ENCODE data around the gene TARM1. TPM values are rescaled to one million over a fixed set of nuclear protein-coding genes. Genes with fewer than 3 reads are reported as not detected.
A peak's percentile ranks its signal among the peaks of the same experiment; 100 is the strongest.

TARM1 gene
- total RNA-seq, 1 donor from 2014 or later: not detected

DNA sequence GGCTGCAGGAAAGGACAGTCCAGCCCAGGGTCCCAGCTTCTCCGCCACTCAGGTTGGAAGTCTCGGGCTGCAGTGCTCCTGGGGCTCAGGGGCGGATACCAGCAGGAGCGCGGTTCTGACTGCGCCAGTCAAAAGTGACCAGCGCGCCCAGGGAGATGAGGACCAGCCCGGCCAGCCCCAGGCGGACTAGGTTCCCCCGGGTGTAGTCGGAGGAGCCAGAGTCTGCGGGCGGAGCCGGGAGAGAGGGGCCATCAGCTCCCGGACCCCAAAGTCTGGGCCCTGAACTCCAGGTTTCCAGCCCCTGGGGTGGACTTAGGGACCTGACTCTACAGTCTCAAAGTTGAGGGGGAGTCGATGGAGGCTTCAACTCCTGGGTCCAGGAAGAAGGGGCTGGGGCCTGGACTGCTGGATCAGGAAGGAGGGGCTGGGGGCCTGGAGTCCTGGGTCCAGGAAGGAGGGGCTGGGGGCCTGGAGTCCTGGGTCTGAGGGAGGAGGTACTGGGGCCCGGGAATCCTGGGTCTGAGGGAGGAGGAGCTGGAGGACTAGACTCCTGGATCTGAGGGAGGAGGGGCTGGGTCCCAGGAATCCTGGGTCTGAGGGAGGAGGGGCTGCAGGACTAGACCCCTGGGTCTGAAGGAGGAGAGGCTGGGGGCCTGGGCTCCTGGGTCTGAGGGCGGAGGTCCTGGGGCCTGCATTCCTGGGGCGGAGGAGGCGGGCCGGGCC is 14.1 kb upstream of the TARM1 start:
- Mint-ChIP-seq H3K27me3 (ENCODE audit: insufficient read depth) (peaks cover 2% of the 10 kb centered on the region), H3K27ac (no peak overlapping the region), H3K9me3 (no peaks in the 10 kb centered on the region), H3K36me3 (ENCODE audit: low read depth) (peaks cover 2% of the 10 kb centered on the region), H3K4me3 (no peak overlapping the region), H3K4me1 (ENCODE audit: low read depth) (peaks cover 7% of the 10 kb centered on the region)
- no peak for DNase-seq (ENCODE audit: low spot score)
- intact Hi-C loops (cut with micrococcal nuclease): no loop called here

DNA sequence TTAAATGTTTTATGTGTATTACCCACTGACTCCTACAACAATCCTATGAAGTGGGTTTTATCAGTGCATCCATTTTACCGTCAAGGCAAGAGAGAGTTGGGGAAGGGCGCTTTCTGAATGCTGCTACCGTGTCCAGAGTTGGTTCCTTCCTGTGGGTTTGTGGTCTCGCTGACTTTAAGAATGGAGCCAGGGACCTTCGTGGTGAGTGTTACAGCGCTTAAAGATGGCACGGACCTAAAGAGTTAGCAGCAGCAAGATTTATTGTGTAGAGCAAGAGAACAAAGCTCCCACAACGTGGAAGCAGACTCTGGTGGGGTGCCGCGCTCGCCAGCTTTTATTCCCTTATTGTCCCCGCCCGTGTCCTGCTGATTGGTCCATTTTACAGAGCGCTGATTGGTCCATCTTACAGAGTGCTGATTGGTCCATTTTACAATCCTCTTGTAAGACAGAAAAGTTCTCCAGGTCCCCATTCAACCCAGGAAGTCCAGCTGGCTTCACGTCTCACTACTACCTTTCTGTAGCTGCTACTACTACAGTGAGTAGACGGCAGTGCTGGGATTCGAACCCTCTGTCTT is 13.3 kb upstream of the TARM1 start:
- peaks cover 2% of the 10 kb centered on the region for H3K27me3 Mint-ChIP-seq (ENCODE audit: insufficient read depth)
- intact Hi-C loops (cut with micrococcal nuclease): no loop called here
- H3K9me3 Mint-ChIP-seq: no peaks in the 10 kb centered on the region
- no peak overlapping the region for H3K27ac Mint-ChIP-seq
- H3K4me1 Mint-ChIP-seq (ENCODE audit: low read depth): peaks cover 7% of the 10 kb centered on the region
- H3K4me3 Mint-ChIP-seq: no peak overlapping the region
- H3K36me3 Mint-ChIP-seq (ENCODE audit: low read depth): peaks cover 2% of the 10 kb centered on the region
- DNase-seq (ENCODE audit: low spot score): no peak

DNA sequence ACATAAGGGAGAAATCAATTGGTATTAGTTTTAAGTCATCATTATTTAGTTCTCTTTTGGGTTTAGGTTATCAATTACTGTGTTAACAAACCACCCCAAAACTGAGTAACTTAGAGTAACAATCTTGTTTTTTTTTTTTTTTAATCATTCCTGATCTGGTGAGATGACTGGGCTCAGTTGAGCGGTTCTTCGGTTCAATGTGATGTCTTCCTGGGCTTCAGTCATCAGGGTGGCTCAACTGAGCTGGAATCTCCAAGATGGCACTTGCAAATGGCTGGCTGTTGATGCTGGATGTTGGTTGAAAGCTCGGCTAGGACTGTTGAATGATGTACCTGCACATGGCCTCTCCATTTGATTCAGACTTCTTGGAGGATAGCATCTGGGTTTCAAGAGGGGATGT is 3.2 kb upstream of the TARM1 start:
- no peak overlapping the region for H3K4me3 Mint-ChIP-seq
- intact Hi-C loops (cut with micrococcal nuclease): no loop called here
- H3K9me3 Mint-ChIP-seq: peaks cover 9% of the 10 kb centered on the region
- H3K4me1 Mint-ChIP-seq (ENCODE audit: low read depth): no peaks in the 10 kb centered on the region
- no peak for DNase-seq (ENCODE audit: low spot score)
- H3K27me3 Mint-ChIP-seq (ENCODE audit: insufficient read depth): peaks cover 2% of the 10 kb centered on the region
- peak overlapping the region; percentile 18 for H3K27ac Mint-ChIP-seq
- H3K36me3 Mint-ChIP-seq (ENCODE audit: low read depth): no peaks in the 10 kb centered on the region

DNA sequence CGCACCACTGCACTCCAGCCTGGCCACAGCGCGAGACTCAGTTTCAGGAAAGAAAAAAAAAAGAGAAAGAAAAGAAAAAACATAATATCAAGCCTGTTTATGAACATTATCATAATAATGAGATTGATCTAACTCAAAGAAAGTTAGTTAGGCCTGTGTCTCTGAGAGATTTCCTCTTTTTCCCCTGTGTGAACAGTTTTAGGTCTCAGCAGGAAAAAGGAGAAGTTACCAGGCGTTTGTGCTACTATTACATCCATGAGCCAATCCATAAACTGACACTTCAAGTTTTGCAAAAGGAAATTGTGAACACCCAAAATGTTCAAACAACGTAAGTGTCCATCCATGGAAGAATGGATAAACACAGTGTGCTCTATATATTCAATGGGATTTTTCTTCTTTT is 3.8 kb downstream of the TARM1 start:
- H3K4me1 Mint-ChIP-seq (ENCODE audit: low read depth): no peaks in the 10 kb centered on the region
- H3K9me3 Mint-ChIP-seq: peaks cover 4% of the 10 kb centered on the region
- DNase-seq (ENCODE audit: low spot score): no peak
- no peaks in the 10 kb centered on the region for H3K36me3 Mint-ChIP-seq (ENCODE audit: low read depth)
- H3K27ac Mint-ChIP-seq: no peak overlapping the region
- H3K27me3 Mint-ChIP-seq (ENCODE audit: insufficient read depth): no peaks in the 10 kb centered on the region
- intact Hi-C loops (cut with micrococcal nuclease): no loop called here
- H3K4me3 Mint-ChIP-seq: no peak overlapping the region

DNA sequence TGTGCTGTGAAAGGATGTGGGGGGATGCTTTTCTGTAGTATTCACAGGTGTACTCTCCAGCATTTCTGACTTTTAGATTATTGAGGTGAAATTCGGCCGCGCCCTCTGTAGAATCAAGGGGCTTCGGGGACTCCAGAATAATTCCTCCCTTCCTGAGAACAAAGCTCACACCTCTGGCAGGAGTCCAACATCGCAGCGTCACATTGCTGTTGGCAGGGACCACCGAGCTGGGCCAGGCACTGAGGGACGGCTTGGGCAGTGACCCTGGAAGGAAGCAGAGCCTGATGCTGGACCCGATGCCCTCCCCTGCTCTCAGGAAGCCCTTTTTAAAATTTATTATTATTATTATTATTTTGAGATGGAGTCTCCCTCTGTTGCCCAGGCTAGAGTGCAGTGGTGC is 6.3 kb downstream of the TARM1 start:
- no peak overlapping the region for H3K27ac Mint-ChIP-seq
- no peaks in the 10 kb centered on the region for H3K4me1 Mint-ChIP-seq (ENCODE audit: low read depth)
- intact Hi-C loops (cut with micrococcal nuclease): no loop called here
- no peaks in the 10 kb centered on the region for H3K9me3 Mint-ChIP-seq
- no peaks in the 10 kb centered on the region for H3K27me3 Mint-ChIP-seq (ENCODE audit: insufficient read depth)
- no peaks in the 10 kb centered on the region for H3K36me3 Mint-ChIP-seq (ENCODE audit: low read depth)
- no peak for DNase-seq (ENCODE audit: low spot score)
- no peak overlapping the region for H3K4me3 Mint-ChIP-seq

DNA sequence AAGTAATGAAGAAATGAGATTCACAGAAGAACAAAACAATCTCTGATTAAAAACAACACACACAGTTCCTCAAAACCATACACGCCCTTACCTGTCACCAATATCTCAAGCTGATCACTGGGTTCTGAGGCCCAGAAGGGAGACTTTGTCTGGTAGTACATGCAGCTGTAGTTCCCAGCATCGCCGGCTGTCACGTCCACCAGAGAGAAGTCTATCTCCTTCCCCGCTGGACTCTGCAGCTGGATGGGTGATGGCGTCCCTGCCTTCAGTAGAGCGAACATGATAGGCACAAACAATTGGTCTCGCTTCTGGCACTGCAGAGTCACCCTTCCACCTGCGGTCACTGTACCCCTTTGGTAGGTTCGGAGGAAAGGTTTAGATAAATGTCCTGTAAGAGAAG is 7.3 kb downstream of the TARM1 start:
- intact Hi-C loops (cut with micrococcal nuclease): no loop called here
- Mint-ChIP-seq H3K27me3 (ENCODE audit: insufficient read depth) (no peaks in the 10 kb centered on the region), H3K4me1 (ENCODE audit: low read depth) (no peaks in the 10 kb centered on the region), H3K27ac (no peak overlapping the region), H3K9me3 (no peaks in the 10 kb centered on the region), H3K4me3 (no peak overlapping the region), H3K36me3 (ENCODE audit: low read depth) (no peaks in the 10 kb centered on the region)
- no peak for DNase-seq (ENCODE audit: low spot score)

DNA sequence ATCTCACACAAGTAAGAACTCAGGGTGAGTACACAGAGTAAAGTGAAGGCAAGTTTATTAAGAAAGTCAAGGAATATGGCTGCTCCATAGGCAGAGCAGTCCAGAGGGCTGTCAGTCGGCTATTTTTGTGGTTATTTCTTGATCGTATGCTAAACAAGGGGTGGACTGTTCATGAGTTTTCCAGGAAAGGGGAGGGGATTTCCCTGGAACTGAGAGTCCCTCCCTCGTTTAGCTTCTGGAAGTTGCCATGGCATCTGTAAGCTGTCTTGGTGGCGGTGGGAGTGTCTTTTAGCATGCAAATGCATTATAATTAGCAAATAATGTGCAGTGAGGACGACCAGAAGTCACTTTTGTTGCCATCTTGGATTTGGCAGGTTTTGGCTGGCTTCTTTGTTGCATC is 11.7 kb downstream of the TARM1 start:
- Mint-ChIP-seq H3K4me3 (no peak overlapping the region), H3K27ac (no peak overlapping the region), H3K36me3 (ENCODE audit: low read depth) (no peaks in the 10 kb centered on the region), H3K9me3 (no peaks in the 10 kb centered on the region), H3K4me1 (ENCODE audit: low read depth) (no peaks in the 10 kb centered on the region), H3K27me3 (ENCODE audit: insufficient read depth) (no peaks in the 10 kb centered on the region)
- no peak for DNase-seq (ENCODE audit: low spot score)
- intact Hi-C loops (cut with micrococcal nuclease): no loop called here

DNA sequence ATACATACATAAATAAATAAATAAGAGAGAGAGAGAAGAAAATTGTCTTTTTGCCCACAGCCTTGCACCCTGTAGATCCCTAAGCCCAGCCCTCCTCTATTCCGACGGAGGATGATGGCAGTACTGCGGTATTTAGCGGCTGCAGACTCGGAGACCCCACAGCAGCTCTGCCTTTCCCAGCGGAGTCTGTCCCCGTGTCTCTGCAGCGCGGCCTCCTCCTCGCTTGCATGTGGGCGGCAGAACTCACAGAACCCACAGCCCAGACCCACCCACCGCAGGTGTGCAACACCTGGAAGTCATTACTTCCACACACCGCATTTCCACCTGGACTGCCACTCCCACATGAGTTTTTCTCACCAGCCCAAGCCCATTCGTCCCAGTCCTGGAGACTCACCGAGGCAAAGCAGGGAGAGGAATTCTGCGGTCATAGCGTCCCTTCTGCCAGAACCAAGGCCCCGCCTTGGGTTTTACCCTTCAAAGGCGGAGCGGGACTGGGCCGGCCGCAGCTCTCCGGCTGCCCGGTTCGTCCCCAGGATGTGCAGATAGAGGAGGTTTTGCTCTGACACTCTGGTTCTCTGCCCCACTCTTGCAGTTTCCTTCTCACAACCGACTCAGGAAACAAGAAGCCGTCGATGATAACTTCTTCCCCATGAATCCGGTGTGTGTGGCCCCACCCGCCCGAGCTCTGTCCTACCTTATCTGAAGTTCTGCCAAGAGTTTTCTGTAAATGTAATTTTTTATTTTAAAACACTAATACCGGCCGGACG is 17.6 kb downstream of the TARM1 start, which contains the start of gene VSTM1:
VSTM1 (minus strand) TSS at position 548 of the 767 bp plus-strand sequence; CDS start at position 428, 120 bp downstream.
- Mint-ChIP-seq H3K4me1 (ENCODE audit: low read depth) (no peaks in the 10 kb centered on the region), H3K36me3 (ENCODE audit: low read depth) (no peaks in the 10 kb centered on the region), H3K4me3 (no peak within 1 kb of the TSS), H3K9me3 (no peaks in the 10 kb centered on the region), H3K27me3 (ENCODE audit: insufficient read depth) (peaks cover 5% of the 10 kb centered on the region), H3K27ac (no peak within 1 kb of the TSS)
- no peak for DNase-seq (ENCODE audit: low spot score)
- intact Hi-C loops (cut with micrococcal nuclease): no loop called here

DNA sequence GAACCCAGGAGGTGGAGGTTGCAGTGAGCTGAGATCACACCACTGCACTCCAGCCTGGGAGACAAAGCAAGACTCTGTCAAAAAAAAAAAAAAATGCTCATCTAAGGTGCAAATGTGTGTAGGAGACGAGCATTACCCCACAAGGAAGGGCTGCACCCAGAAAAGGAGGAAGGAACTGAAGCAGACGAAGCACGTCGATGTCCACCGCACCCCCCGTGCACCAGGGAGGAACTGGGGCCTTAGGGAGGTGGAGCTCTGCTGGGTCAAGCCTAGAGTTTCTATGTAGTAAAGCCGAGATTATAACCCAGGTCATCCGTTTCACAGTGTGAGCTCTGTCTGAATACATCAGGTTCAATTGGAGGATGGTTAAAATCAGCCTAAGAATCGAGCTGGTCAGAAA is 18.5 kb downstream of the TARM1 start:
- DNase-seq (ENCODE audit: low spot score): no peak
- Mint-ChIP-seq H3K9me3 (no peaks in the 10 kb centered on the region), H3K27me3 (ENCODE audit: insufficient read depth) (peaks cover 5% of the 10 kb centered on the region), H3K27ac (no peak overlapping the region), H3K4me1 (ENCODE audit: low read depth) (no peaks in the 10 kb centered on the region), H3K36me3 (ENCODE audit: low read depth) (no peaks in the 10 kb centered on the region), H3K4me3 (no peak overlapping the region)
- intact Hi-C loops (cut with micrococcal nuclease): no loop called here

DNA sequence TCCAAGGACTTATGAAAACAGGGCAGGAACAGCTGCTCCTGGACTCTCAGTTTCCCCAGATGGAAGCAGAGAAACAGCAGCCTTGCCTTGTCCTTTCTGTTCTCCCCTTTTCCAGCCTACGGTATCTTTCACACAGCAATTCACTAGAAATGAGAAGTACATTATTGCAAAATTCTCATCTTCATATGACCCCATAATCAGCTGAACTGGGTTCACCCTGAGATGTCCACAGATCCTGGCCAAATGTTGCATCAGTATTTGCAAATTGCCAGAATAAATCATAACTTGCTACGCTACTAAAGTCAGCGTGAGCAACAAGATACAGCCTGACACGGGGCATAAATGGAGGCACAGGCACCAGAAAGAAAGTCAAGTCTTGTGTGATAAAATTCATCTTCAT is 33.5 kb downstream of the TARM1 start:
- Mint-ChIP-seq H3K27ac (no peak overlapping the region), H3K9me3 (no peaks in the 10 kb centered on the region), H3K27me3 (ENCODE audit: insufficient read depth) (peaks cover 3% of the 10 kb centered on the region), H3K4me3 (no peak overlapping the region), H3K4me1 (ENCODE audit: low read depth) (no peaks in the 10 kb centered on the region), H3K36me3 (ENCODE audit: low read depth) (no peaks in the 10 kb centered on the region)
- DNase-seq (ENCODE audit: low spot score): no peak
- intact Hi-C loops (cut with micrococcal nuclease): no loop called here

DNA sequence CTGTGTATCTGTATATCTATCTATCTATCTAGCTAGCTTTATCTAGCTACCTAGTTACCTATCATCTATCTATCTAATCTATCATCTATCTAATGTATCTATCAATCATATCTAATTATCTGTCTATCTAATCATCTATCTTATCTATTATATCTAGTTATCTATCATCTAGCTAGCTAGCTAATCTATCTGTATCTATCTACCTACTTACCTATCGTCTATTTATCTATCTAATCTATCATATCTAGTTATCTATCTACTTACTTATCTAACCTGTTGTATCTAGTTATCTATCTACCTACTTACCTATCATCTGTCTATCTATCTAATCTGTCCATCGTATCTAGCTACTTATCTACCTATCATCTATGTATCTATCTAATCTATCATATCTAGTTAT is 35.4 kb downstream of the TARM1 start:
- peaks cover 3% of the 10 kb centered on the region for H3K27me3 Mint-ChIP-seq (ENCODE audit: insufficient read depth)
- no peak overlapping the region for H3K27ac Mint-ChIP-seq
- H3K9me3 Mint-ChIP-seq: no peaks in the 10 kb centered on the region
- no peaks in the 10 kb centered on the region for H3K36me3 Mint-ChIP-seq (ENCODE audit: low read depth)
- intact Hi-C loops (cut with micrococcal nuclease): no loop called here
- H3K4me1 Mint-ChIP-seq (ENCODE audit: low read depth): no peaks in the 10 kb centered on the region
- no peak overlapping the region for H3K4me3 Mint-ChIP-seq
- no peak for DNase-seq (ENCODE audit: low spot score)

DNA sequence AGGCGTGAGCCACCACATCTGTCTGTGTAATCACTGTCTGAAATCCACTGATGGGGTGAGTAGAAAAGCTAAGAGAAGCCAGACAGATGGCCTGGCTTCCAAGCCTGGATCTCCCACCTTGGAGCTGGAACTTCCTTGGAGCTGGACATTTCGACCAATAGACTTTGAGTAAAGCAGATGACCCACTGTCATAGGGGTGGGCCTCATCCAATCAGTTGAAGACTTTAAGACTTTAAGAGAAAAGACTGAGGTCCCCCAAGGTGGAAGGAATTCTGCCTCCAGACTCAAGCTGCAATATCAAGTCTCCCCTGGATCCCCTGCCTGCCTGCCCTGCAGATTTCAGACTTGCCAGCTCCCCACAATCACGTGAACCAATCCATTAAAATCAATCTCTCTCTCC is 38.2 kb downstream of the TARM1 start:
- intact Hi-C loops (cut with micrococcal nuclease): no loop called here
- Mint-ChIP-seq H3K27ac (no peak overlapping the region), H3K27me3 (ENCODE audit: insufficient read depth) (peaks cover 3% of the 10 kb centered on the region), H3K9me3 (no peaks in the 10 kb centered on the region), H3K4me3 (no peak overlapping the region), H3K36me3 (ENCODE audit: low read depth) (no peaks in the 10 kb centered on the region), H3K4me1 (ENCODE audit: low read depth) (no peaks in the 10 kb centered on the region)
- DNase-seq (ENCODE audit: low spot score): no peak

DNA sequence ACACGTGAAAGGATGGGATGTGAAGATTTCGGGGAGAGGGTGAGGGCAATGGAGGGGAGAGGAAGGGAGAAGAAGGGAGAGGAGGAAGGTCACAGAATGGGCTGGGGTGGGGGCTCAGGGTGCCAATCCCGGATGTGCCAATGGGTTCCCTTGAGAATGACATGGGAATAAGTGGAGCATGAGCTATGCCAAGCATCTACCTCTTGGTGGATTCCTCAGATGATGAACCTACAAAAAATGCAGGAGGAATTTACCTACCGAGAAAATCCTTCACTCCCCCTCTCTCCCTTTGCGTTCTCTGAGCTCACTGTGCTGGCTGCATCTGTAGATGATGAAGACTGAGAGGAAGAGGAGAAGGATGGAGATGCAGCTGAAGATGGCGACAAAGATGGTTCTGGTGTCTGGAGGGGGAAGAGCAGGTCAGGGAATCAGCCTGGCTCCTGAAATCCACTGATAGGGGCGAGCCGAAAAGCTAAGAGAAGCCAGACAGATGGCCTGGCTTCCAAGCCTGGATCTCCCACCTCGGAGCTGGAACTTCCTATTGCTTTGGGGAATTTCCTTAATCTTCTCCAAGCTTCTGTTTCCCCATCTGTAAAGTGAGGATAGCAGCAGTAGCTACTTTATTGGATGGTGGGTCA is 39.1 kb downstream of the TARM1 start:
- Mint-ChIP-seq H3K36me3 (ENCODE audit: low read depth) (no peaks in the 10 kb centered on the region), H3K27me3 (ENCODE audit: insufficient read depth) (peaks cover 3% of the 10 kb centered on the region), H3K9me3 (no peaks in the 10 kb centered on the region), H3K27ac (no peak overlapping the region), H3K4me3 (no peak overlapping the region), H3K4me1 (ENCODE audit: low read depth) (no peaks in the 10 kb centered on the region)
- intact Hi-C loops (cut with micrococcal nuclease): no loop called here
- DNase-seq (ENCODE audit: low spot score): no peak

All from activated T-helper 1 cell treated with anti-CD3 and anti-CD28 coated beads, Interleukin-12 subunit alpha, Interleukin-12 subunit beta, Interleukin-2, Interleukin-4 antibody, amounts not matched to agents 30 ng/mL and 10 ng/mL and 1 ng/mL, durations not matched to agents 14 hours and 24 hours and 36 hours (primary cell).